ENCODE data around the gene NT5C1B.

DNA sequence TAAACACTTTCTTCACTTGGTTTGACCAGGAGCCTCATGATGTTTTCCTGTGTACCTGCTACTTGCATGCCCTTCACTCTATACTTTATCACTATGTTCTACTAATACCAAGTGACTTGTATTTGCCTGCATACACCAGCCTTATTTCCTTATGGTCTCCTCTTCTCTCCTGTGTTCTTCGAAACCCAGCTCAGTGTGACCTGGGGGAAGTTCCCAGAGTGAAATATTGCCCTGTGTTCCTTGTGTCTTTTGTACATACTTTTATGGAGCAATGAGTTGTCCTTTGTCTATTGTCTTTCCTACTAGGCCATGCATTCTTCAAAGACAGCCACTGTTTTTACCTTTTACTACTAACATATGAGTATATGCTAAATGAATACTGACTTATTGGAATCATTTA is 567 bp downstream of the NT5C1B start:
- TF ChIP-seq, protein P1, sequence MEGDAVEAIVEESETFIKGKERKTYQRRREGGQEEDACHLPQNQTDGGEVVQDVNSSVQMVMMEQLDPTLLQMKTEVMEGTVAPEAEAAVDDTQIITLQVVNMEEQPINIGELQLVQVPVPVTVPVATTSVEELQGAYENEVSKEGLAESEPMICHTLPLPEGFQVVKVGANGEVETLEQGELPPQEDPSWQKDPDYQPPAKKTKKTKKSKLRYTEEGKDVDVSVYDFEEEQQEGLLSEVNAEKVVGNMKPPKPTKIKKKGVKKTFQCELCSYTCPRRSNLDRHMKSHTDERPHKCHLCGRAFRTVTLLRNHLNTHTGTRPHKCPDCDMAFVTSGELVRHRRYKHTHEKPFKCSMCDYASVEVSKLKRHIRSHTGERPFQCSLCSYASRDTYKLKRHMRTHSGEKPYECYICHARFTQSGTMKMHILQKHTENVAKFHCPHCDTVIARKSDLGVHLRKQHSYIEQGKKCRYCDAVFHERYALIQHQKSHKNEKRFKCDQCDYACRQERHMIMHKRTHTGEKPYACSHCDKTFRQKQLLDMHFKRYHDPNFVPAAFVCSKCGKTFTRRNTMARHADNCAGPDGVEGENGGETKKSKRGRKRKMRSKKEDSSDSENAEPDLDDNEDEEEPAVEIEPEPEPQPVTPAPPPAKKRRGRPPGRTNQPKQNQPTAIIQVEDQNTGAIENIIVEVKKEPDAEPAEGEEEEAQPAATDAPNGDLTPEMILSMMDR (IDR thresholded peaks at IDR 0.05), result no peak
- no peak for TF ChIP-seq EZH2phosphoT487 (IDR thresholded peaks at IDR 0.05)
